ENCODE data around the gene IL21R.
"Not testable (repeated sequence)": the region's sequence is repeated elsewhere in the genome, so short reads cannot be mapped to it uniquely, and the experiment has no call there.

The IL21R gene

GRCh38 chr16:27407133-27407532, 5.2 kb downstream of the IL21R start:
- Histone ChIP-seq H3K27me3 (replicated peaks; ENCODE audit: insufficient read depth, low read length) (no peaks in the 10 kb centered on the region), H2AFZ (ENCODE audit: low read length) (no peak overlapping the region), H3K9ac (ENCODE audit: low read length) (no peak overlapping the region), H3K4me2 (ENCODE audit: low read depth, low read length) (no peak overlapping the region), H3K4me3 (ENCODE audit: low read length) (no peak overlapping the region), H3K9me3 (replicated peaks; ENCODE audit: insufficient read depth, low read length) (no peaks in the 10 kb centered on the region), H3K9me2 (replicated peaks; ENCODE audit: insufficient read depth, low read length) (no peaks in the 10 kb centered on the region), H4K20me1 (ENCODE audit: insufficient read depth, low read length) (no peaks in the 10 kb centered on the region), H3F3A (ENCODE audit: insufficient read depth, low read length) (peaks cover 5% of the 10 kb centered on the region; the same call in 1 of the 2 replicates), H3K79me2 (ENCODE audit: low read length) (peaks cover 32% of the 10 kb centered on the region), H3K36me3 (replicated peaks; ENCODE audit: insufficient read depth, low read length) (no peaks in the 10 kb centered on the region), H3K27ac (ENCODE audit: low read length) (no peak overlapping the region), H3K4me1 (ENCODE audit: low read length) (peaks cover 7% of the 10 kb centered on the region; the same call in 1 of the 2 replicates)
- DNase-seq = no peak
- TF ChIP-seq CTCF (IDR thresholded peaks at IDR 0.05; ENCODE audit: low read length) (no peak), EZH2phosphoT487 (IDR thresholded peaks at IDR 0.05; ENCODE audit: low read length) (no peak), EZH2 (optimal IDR thresholded peaks at IDR 0.05; ENCODE audit: low read depth, low read length) (no peak)

- Histone ChIP-seq H3K4me2 (ENCODE audit: low read depth, low read length) (no peak overlapping the region), H3K4me3 (ENCODE audit: low read length) (no peak overlapping the region), H3K9ac (ENCODE audit: low read length) (no peak overlapping the region), H3K9me2 (replicated peaks; ENCODE audit: insufficient read depth, low read length) (no peaks in the 10 kb centered on the region), H3K36me3 (replicated peaks; ENCODE audit: insufficient read depth, low read length) (no peaks in the 10 kb centered on the region), H4K20me1 (ENCODE audit: insufficient read depth, low read length) (no peaks in the 10 kb centered on the region), H3K9me3 (replicated peaks; ENCODE audit: insufficient read depth, low read length) (no peaks in the 10 kb centered on the region), H3K4me1 (ENCODE audit: low read length) (no peaks in the 10 kb centered on the region), H3F3A (ENCODE audit: insufficient read depth, low read length) (no peaks in the 10 kb centered on the region), H2AFZ (ENCODE audit: low read length) (no peak overlapping the region), H3K27ac (ENCODE audit: low read length) (no peak overlapping the region), H3K79me2 (ENCODE audit: low read length) (peaks cover 23% of the 10 kb centered on the region), H3K27me3 (replicated peaks; ENCODE audit: insufficient read depth, low read length) (no peaks in the 10 kb centered on the region)
- DNase-seq = no peak
- TF ChIP-seq EZH2phosphoT487 (IDR thresholded peaks at IDR 0.05; ENCODE audit: low read length) (no peak), EZH2 (optimal IDR thresholded peaks at IDR 0.05; ENCODE audit: low read depth, low read length) (no peak), CTCF (IDR thresholded peaks at IDR 0.05; ENCODE audit: low read length) (no peak)
These were observed 6.1 kb downstream of the IL21R start for GRCh38 chr16:27408012-27408601.

GRCh38 chr16:27408602-27409031, 6.6 kb downstream of the IL21R start:
- H3K9me2 ChIP-seq (replicated peaks; ENCODE audit: insufficient read depth, low read length) = no peaks in the 10 kb centered on the region
- TF ChIP-seq EZH2 (optimal IDR thresholded peaks at IDR 0.05; ENCODE audit: low read depth, low read length) = no peak
- TF ChIP-seq CTCF (IDR thresholded peaks at IDR 0.05; ENCODE audit: low read length) = no peak
- TF ChIP-seq EZH2phosphoT487 (IDR thresholded peaks at IDR 0.05; ENCODE audit: low read length) = no peak
- no peaks in the 10 kb centered on the region for H3K4me1 ChIP-seq (ENCODE audit: low read length)
- no peak for DNase-seq
- H3K36me3 ChIP-seq (replicated peaks; ENCODE audit: insufficient read depth, low read length) = no peaks in the 10 kb centered on the region
- H4K20me1 ChIP-seq (ENCODE audit: insufficient read depth, low read length) = no peaks in the 10 kb centered on the region
- no peak overlapping the region for H3K27ac ChIP-seq (ENCODE audit: low read length)
- no peak overlapping the region for H3K9ac ChIP-seq (ENCODE audit: low read length)
- no peak overlapping the region for H3K4me3 ChIP-seq (ENCODE audit: low read length)
- H3K9me3 ChIP-seq (replicated peaks; ENCODE audit: insufficient read depth, low read length) = no peaks in the 10 kb centered on the region
- peaks cover 18% of the 10 kb centered on the region for H3K79me2 ChIP-seq (ENCODE audit: low read length)
- no peaks in the 10 kb centered on the region for H3F3A ChIP-seq (ENCODE audit: insufficient read depth, low read length)
- no peaks in the 10 kb centered on the region for H3K27me3 ChIP-seq (replicated peaks; ENCODE audit: insufficient read depth, low read length)
- no peak overlapping the region for H2AFZ ChIP-seq (ENCODE audit: low read length)
- H3K4me2 ChIP-seq (ENCODE audit: low read depth, low read length) = no peak overlapping the region

- H2AFZ ChIP-seq (ENCODE audit: low read length); DNase-seq; H3K36me3 ChIP-seq (replicated peaks; ENCODE audit: insufficient read depth, low read length); H3K4me2 ChIP-seq (ENCODE audit: low read depth, low read length); H3K9ac ChIP-seq (ENCODE audit: low read length); H3K79me2 ChIP-seq (ENCODE audit: low read length); H3K9me3 ChIP-seq (replicated peaks; ENCODE audit: insufficient read depth, low read length); H3K9me2 ChIP-seq (replicated peaks; ENCODE audit: insufficient read depth, low read length); H3K4me1 ChIP-seq (ENCODE audit: low read length); H3F3A ChIP-seq (ENCODE audit: insufficient read depth, low read length); H3K27ac ChIP-seq (ENCODE audit: low read length); H3K27me3 ChIP-seq (replicated peaks; ENCODE audit: insufficient read depth, low read length); H3K4me3 ChIP-seq (ENCODE audit: low read length); H4K20me1 ChIP-seq (ENCODE audit: insufficient read depth, low read length): not testable (repeated sequence)
These were observed 8.0 kb downstream of the IL21R start for GRCh38 chr16:27409958-27410357.

Measured in MM.1S (cell line).